NCI-H1105 (cell line): ENCODE results near the gene PRDM7.
"Not testable (repeated sequence)": the region's sequence is repeated elsewhere in the genome, so short reads cannot be mapped to it uniquely, and the experiment has no call there.

Source experiments
- DNase-seq: peaks from one replicate; lab custom pipeline; 2025; lab: John Stamatoyannopoulos, UW

Gene PRDM7

DNA sequence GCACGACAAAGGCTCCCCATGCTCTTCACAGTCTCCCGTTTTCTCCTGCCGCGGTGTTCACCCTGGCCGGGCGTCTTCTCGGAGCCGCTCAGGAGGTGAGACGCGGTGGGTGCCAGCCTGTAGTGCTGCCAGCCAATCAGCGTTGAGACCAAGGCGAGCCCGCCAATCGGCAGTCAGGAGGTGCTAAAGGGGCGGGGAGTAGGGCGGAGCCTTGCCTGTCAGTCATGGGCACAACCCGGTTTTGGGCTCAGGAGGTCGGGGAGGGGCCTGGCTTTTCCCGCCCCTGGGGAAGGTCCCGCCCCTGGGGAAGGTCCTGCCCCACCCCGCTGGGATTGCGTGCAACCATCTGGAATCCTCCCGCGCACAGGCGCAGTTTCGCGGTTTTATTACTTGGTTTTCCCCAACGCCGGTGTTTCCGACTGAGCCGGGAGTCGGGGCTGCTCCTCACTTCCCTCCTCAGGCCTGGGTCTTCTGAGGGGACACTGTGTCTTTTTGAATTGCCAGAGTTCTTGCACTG, at the start of gene PRDM7:
Gene PRDM7, minus strand, starts transcription at position 92 of the 517 bp plus-strand sequence. CDS start 1,421 bp downstream, outside the sequence.
- DNase-seq: peak; percentile 88

DNA sequence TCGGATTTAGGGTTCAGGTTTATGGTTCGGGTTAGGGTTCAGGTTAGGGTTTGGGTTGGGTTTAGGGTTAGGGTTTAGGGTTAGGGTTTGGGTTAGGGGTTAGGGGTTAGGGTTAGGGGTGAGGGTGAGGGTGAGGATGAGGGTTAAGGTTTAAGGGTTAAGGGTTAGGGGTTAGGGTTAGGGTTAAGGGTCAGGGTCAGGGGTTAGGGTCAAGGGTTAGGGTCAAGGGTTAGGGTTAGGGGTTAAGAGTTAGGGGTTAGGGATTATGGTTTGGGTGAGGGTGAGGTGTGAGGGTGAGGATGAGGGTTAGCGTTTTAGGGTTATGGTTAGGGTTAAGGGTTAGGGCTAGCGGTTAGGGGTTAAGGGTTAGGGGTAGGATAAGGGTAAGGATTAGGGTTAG, 44.7 kb upstream of the PRDM7 start:
- not testable (repeated sequence) for DNase-seq

DNA sequence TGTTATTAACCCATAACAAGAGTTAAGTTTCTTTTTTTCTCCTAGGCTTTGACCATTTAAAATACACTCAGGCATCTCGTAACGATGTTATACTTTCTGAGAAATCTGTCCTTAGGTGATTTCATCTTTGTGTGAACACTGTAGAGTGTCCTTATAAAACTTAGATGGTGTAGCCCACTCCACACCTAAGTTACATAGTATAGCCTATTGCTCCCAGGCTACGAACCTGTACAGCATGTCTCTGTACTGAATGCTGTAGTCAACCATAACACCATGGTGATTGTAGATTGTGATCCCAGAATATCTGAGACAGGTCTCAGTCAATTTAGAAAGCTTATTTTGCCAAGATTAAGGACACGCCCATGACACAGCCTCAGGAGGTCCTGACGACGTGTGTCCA, 30.5 kb upstream of the PRDM7 start:
- not testable (repeated sequence) for DNase-seq

DNA sequence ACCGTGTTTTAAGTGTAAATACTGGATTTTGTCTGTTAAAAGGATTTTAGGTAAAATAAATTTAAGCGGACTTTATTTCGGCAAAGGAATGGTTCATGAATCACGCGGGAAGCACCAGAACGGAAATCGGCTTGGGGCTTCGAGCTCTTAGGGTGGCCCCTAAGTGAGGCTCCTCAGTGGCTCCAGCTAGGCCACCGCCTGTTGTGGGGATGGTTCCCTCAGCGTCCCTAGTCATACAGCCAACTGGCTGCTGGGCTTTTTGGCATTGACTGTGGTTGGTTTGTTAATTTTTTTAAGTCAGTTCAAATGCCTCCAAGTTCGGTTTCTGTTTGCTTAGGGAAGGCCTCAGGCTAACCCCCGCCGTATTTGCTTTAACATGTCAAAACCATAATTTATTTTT, 29.9 kb upstream of the PRDM7 start:
- DNase-seq: not testable (repeated sequence)

DNA sequence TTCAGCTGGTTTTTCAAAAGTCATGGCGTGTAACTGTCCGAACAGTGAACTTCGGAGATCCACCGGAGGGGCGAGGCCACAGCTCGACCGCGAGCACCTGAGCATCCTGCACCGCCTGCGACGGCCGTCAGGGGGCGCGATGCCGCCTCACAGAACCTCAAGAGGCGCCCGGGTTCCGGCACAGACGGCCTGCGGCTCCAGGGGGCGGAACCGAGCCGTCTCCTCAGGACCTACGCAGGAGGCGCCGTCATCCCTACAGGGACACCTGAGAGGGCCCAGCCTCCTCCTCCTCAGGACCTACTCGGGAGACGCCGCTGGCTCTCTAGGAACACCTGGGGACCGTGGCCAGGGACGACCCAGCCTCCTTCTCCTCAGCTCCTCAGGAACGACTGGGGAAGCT, 29.1 kb upstream of the PRDM7 start:
- DNase-seq: not testable (repeated sequence)

DNA sequence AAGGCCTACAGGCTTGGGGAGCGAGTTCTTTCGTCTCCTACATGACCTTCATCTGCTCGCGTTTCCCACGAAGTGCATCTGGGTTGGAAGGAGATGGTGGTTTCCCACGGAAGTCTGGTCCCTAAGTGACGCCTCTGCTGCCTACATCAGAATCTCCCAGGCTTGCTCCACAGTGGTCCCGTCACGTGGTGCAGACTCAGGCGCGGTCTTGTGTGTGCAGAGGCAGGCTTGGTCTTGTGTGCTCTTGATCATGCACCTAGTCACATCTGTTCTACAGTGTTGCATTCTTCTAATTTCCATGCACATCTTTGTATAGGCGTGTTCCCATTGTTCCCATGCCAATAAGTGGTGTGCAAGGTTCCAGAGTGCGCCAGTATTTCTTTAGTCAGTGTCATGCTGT, 27.6 kb upstream of the PRDM7 start:
- not testable (repeated sequence) for DNase-seq

DNA sequence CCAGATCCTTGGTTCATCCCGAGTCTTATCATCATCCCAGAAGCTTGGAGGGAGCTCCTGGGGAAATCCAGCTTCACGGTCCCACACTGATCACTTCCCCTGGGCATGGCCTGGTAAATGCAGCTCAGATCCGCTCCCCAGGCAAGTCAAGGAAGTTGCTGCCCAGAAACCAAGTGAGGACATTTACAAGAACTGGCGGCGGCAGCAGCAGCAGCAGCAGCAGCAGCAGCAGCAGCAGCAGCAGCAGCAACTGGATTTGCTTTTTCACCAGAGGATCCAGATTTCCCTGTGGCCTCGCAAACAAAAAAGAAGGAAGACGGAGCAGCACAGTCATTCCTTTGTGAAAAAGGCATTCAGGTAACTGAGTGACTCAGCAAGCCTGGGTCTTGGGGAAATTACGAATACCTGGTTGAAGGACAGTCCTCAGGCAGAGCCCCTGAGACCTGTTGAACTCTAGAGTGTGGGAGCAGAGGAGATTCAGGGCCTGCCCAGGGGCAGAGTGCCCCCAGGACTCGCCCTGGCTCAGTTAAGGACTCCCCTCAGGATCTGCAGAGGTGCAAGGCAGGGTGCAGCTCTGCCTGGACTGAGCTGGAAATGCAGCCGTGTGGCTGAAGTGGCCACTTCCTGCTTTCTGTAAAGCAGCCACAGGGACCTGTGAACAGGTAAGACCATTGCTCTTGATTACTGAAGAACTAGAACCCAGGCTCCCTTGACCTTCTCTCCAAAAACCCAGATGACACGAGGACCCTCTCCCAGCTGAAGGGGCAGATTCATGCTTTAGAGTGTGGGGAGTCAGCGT, 25.2 kb upstream of the PRDM7 start:
- not testable (repeated sequence) for DNase-seq

DNA sequence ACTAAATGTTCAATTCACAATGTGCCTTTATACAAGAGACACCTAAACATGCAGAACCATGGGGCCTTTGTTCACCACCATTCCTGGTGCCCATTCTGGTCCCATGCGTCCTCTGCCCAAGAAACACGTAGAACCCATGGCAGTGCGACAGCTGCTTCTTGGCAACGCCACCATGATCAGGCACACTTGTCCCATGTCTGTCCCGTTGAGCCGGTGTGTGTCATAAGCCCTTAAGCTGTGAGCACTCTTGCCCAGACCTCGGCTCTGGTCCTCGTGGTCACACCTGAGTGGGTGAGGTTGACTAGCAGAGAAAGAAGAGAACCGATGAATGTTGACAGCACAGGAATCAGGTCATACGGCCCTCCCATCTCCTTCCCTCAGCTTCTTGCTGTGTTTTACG, 24.2 kb upstream of the PRDM7 start:
- not testable (repeated sequence) for DNase-seq

DNA sequence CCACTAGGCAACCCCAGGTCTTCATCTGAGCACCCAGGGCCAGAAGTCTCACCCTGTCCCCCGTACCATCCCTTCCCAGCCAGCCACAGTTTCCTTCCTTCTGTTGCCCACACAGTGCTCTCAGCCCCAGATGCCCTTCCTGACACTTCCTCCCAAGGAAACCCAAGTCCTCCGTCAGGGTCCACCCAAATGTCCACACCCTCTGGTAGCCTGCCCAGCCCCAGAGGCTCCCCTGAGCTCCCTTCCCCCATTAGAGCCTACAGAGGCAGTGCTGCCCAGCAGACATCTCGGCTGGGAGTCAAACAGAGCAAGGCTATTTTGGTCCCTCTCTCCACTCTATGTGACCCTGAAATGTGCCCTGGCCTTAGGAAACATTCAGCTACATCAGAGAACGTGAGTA, 23.7 kb upstream of the PRDM7 start:
- not testable (repeated sequence) for DNase-seq

DNA sequence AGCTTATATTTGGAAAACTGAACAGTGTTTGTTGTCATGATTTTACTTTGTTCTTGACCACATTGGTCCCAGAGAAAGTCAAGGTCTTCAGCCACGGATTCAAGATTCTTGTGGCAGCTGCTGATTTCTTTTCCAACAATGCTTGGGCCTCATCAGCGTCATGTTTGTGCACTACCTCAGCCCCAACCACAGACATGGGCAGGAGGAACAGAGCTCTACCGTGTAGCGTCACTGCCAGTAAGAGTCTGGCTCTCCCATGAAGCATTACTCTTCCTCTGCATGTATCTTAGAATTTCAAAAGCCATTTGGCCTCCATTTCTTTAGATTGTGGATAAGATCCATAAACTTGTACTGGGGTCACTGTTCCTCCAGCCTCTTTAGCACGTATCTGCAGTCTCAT, 23.1 kb upstream of the PRDM7 start:
- not testable (repeated sequence) for DNase-seq

DNA sequence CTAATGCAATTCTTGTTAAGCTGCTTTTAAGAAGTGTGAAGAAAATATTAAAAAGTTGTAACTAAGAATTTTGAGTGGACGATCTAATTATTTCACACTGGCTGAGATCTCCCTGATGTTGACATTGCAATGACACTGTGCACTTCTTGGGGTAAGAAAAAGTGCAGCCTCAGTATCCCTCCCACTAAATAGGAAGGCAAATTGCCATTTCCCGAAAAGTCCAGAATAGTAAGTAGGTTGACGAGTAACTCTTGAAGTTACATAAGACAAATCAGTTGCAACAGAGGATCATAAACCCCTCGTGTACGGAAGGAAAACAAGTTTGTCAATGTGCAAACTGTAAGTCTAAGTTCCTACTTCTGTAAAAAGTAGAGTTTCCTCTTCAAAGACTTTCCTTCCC, 21.8 kb upstream of the PRDM7 start:
- DNase-seq: not testable (repeated sequence)

DNA sequence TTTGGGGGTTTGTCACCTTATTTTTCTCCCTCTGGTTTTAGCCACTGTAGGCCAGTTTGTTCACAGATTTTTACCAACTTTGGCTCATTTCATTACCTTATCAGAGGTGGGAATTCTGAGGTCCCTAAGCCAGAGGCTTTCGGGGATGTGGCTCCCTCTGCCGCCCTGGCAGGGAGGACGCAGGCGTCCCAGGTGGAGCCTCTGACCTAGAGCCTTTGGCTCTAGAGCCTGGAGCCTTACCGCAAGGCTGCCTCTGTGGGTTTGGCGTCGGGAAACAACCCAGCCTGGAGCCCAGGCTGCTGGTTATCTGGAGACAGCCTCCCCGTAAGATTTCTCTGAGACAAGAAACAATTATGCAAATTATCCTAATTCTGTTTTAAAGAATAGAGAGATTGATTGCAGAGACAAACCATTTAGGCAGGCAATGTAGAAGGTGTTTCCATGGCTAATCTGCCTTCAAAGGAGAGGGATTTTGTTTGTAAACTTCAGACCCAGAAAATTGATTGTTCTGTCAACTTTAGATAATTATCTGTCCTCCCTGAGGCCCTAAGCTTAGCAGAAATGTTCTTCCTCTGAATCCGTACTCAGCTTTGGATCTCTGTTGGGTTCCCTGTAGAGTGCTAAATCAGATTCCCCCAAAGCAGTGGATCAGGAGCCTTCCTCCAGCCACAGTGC, 20.0 kb upstream of the PRDM7 start:
- DNase-seq: not testable (repeated sequence)

DNA sequence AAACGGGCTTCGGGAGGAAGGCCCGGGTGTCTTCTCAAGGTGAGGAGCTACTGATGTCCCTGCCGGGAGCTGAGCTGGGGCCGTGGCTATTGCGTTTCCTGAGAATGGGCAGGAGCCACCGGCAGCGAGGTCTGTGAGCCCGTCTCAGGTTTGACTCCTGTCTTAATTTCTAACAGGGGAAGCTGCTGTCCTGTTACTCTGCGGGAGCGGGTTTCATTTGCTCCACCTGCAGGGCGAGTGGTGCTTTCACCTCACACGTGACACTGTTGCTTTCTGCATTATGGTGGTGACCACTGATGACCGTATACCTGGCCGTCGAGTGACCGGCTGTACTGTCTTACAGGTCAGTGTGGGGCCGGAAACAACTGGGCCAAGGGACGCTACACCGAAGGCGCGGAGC, 17.7 kb upstream of the PRDM7 start:
- DNase-seq: not testable (repeated sequence)

DNA sequence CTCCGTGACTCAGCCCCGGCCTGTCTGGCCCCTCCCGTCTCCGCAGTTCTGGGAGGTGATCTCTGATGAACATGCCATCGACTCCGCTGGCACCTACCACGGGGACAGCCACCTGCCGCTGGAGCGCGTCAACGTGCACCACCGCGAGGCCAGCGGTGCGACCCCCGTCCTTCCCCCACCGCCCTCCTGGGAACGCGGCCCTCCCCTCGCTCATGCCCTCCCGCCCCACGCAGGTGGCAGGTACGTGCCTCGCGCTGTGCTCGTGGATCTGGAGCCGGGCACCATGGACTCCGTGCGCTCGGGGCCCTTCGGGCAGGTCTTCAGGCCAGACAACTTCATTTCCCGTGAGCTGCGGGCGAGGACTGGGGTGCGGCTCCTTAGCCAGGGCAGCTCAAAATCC, 17.2 kb upstream of the PRDM7 start:
- not testable (repeated sequence) for DNase-seq

DNA sequence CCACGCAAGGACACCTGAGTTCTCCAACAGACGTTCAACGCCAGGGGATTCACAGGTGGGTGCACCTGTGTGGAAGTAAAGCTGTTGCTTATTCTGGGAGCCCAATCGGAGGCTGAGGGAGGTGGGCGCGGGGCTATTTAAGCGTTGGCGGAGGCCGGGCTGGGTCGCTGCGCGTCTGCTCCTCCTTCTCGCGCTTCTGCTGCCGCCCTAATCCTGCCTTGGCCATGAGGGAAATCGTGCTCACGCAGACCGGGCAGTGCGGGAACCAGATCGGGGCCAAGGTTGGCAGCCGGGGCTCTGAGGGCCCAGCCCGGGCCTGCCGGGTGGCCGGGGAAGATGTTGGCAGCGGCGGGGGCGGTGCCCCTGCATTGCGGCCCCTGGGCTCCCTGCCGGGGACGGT, 16.7 kb upstream of the PRDM7 start:
- not testable (repeated sequence) for DNase-seq

DNA sequence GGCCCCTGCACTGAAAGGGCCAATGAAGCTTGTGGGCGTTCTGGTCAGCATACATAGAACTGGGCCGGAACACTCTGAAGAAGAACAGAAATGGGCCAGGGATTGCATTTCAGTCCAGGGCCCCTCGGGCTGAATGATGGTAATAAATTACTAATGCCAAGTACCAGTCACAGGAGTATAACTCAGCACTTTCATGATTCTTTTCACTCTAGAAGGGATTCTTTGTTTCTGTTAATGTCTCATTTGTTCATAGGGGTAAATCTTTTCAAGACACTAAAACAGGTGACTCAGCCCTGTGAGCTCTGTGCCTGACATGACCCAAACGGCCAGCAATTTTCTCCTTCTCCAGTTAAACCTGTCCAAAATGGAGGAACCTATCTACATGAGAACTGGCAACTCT, 15.7 kb upstream of the PRDM7 start:
- DNase-seq: not testable (repeated sequence)

DNA sequence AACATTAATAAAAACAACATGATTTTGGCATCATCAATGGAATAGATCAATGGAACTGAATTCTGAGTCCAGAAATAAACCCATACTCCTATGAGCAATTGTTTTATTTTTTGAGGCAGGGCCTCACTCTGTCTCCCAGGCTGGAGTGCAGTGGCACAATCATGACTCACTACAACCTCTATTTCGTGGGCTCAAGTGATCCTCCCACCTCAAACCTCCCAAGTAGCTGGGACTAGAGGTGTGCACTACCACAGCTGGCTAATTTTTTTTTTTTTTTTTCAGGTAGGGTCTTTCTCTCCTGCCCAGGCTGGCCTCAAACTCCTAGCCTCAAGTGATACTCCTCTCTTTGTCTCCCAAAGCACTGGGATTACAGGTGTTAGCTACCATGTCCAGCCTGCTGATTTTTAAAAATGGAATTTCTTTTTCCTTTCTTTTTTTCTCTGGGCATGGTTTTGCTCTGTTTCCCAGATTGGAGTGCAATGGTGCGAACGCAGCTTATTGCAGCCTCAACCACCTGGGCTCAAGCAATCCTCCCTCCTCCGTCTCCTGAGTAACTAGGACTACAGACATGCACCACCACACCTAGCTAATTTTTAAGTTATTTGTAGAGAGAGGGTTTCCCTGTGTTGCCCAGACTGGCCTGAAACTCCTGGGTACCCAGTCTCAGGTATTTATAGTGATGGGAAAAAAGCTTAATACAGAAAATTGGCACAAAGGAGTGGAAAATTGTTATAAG, 7.3 kb upstream of the PRDM7 start:
- DNase-seq: no peak

DNA sequence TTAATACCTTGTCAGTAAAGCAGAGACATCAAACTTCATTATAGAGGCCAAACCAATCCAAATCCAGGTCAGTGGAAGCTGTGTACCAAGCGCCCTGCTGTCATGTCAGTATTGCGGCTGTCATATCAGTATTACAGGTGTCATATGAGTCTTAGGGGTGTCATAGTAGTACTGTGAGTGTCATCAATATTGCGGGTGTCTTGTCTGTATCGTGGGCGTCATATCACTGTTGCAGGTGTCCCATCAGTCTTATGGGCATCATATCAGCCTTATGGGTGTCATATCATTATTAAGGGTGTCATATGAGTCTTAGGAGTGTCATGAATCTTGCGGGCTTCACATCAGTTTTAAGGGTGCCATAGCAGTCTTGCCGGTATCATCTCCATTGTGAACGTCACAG, 6.0 kb upstream of the PRDM7 start:
- no peak for DNase-seq

DNA sequence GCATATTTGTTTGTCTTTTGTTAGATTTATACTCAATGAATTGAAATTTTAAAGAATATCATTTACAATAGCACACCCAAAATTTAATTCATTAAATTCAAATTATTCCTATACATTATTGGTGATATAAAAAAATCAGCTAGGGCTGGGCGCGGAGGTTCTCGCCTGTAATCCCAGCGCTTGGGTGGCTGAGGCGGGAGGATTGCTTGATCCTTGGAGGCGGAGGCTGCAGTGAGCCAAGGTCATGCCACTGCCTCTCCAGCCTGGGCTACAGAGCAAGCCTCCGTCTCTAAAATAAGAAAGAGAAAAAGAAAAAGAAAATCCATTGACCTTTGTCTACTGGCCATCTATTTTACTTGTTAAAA, 4.5 kb upstream of the PRDM7 start:
- no peak for DNase-seq

DNA sequence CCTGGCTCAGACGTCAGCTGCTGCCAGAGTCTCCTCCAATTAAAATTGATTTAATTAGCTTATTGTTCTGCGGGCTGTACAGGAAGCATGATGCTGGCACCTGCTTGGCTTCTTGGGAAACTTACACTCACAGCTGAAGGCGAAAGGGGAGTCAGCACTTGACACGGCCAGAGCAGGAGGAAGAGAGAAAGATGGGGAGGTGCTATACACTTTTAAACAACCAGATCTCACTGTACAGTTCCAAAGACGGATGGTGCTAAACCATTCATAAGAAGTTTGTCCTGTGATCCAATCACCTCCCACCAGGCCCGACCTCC, 1.4 kb upstream of the PRDM7 start:
- no peak for DNase-seq

DNA sequence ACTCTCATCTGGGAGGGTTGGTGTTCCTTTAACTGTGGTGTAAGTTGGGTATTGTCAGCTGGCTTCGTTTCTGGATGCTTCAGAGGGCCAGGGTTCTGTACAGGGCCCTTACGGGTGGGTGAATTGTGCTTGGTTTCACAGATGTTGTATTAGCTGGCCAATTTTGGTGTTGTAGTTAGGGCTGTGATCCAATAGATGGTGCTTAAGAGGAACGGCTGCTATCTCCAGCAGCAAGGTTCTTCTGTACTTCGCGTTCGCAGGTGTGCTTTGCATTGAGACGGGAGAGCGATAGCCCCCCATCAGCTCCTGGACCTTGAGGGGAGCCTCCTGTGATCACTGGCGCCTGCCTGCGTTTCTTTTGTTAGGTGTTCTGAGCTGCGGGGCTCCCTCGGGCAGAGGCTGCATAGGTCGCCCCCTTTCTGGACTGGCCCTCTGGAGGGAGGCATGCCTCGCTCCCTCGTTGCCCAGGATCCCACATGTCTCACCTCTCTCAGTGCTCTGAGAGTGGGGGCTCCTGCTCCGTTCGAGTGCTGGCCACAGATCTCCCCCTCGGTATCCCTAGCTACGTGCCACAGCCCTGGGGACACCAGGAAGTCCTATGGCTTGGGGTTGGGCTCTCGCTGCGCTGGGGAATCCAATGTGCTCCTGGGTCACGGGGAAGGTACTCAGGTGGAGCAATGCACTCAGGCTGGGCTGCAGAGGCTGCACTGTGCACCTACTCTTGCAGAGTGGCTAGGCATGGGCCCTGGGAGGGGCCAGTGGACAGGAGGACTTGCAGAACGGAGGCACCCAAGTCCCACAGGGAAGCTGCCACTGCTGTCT, 837 bp upstream of the PRDM7 start:
- no peak for DNase-seq
